GM23248 (cell line): ENCODE data around the gene RGS19.

ENCODE experiments used
- EZH2 ChIP-seq: fragments of 200-600 bp; sonication (generic); IDR thresholded peaks from 2 replicates; pipeline ENCODE4 v1.6.1; 2018; ENCODE audit warnings: antibody characterized with exemption, mild to moderate bottlenecking; ENCODE audit not compliant: insufficient read depth, poor library complexity, severe bottlenecking
- EZH2phosphoT487 ChIP-seq: fragments of 200-600 bp; sonication (generic); IDR thresholded peaks from 2 replicates; pipeline ENCODE4 v1.6.1; 2018; ENCODE audit warnings: antibody characterized with exemption, moderate library complexity, mild to moderate bottlenecking, low read depth; ENCODE audit not compliant: insufficient read depth

DNA sequence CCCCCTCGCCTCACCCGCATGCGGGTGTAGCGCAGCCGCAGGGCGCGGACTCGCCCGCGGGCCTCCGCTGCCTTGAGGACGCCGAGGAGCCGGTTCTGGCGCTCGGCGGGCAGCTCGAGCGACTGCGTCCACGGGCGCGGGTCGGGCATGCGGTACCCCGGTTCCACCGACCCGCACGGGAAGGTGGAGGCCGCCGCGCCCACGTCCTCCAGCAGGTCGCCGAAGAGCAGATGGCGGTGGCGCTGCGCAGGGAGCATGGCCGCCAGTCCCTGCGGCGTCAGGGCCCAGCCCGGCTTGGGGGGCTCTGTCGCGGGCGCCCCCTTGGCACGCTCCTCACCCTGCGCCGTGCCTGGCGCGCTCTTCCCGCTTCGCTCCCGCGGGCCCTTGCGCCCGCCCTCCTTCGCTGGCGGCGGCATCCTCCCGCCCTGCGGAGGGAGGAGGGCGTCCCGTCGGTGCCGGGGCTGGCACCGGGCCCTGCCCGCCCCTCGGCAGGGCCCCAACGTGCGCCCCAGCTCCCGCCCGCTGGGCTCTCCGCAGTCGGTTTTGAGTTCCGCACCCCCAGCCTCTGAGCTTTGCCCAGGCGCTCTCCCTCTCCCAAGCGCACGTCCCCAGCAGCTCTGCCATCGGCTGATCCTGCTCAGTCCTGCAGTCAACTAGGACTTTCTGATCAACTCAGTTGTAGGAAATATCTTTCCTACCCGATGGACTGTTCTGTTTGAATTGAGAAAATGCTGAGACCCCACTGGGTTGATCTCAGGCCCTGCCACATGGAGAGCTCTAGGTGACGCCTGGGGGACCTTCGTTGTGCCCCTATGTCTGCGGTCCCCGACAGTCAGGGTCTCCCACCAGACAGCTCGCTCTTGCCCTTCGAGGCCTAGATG is 4.7 kb upstream of the RGS19 start, which contains the start of gene LKAAEAR1:
- peak; percentile 87 for TF ChIP-seq EZH2
- no peak for TF ChIP-seq EZH2phosphoT487
